ENCODE measurements around the gene IMMP1L.

DNA sequence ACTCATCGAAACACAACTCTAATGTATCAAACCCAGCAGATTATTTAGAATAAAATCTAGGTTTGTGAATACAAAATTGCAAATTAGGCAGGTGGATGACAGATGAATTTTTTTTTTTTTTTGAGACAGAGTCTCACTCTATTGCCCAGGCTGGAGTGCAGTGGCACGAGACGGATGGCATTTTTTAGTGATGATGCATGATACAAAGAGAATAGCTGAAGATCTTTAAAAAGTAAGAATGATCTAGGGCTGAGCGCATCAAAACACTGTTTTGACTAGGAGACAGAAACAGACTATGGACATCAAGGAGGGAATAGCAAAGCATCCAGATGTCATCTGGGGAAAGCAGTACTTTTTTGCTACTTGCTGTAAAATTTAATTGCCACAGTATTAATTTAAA is 63.8 kb downstream of the IMMP1L start:
- TF ChIP-seq HOXA7 (CRISPR knock-in tag; IDR thresholded peaks at IDR 0.05): no peak
- no peak for TF ChIP-seq CTCF (IDR thresholded peaks at IDR 0.05)
- TF ChIP-seq EP300 (IDR thresholded peaks at IDR 0.05): no peak
- TF ChIP-seq RAD21 (conservative IDR thresholded peaks at IDR 0.05 in 1 of 2, IDR thresholded peaks at IDR 0.05 in 1 of 2): no peak
- no peak for TF ChIP-seq POLR2A (IDR thresholded peaks at IDR 0.05; ENCODE audit: low read length)
- TF ChIP-seq JUN (IDR thresholded peaks at IDR 0.05): no peak
- TF ChIP-seq POLR2AphosphoS2 (conservative IDR thresholded peaks at IDR 0.05; ENCODE audit: low read length): no peak
- no peak for TF ChIP-seq REST (IDR thresholded peaks at IDR 0.05)
- no peak for TF ChIP-seq FOSB (CRISPR knock-in tag; IDR thresholded peaks at IDR 0.05)
- TF ChIP-seq EHMT2 (IDR thresholded peaks at IDR 0.05; ENCODE audit: low read depth): no peak

Measured in A549 (cell line).